Fibroblast of lung (primary cell): ENCODE results near the gene SLC36A3. TPM values are rescaled to one million over a fixed set of nuclear protein-coding genes. Genes with fewer than 3 reads are reported as not detected.

Experiments used
- DNase-seq, 2 donors: peaks; one replicate each; pipeline versions ENCODE4 v3.0.0 to v3.0.0-alpha.2; 2010; ENCODE audit warnings: low read depth in 2 of 2
- H2AFZ ChIP-seq: 2 replicates; pipeline ENCODE4 v1.5.1; 2012; ENCODE audit warnings: low read length, control low read depth, inconsistent platforms
- H3K27ac ChIP-seq: 2 replicates; pipeline ENCODE4 v1.5.1; 2011; ENCODE audit warnings: low read length, control low read depth; ENCODE audit not compliant: insufficient read depth
- H3K27me3 ChIP-seq: 2 replicates; pipeline ENCODE4 v1.5.1; 2011; ENCODE audit warnings: mild to moderate bottlenecking, low read length; ENCODE audit not compliant: control insufficient read depth, insufficient read depth
- H3K36me3 ChIP-seq: 2 replicates; pipeline ENCODE4 v1.5.1; 2011; ENCODE audit warnings: low read length; ENCODE audit not compliant: control insufficient read depth, insufficient read depth
- H3K4me1 ChIP-seq: 2 replicates; pipeline ENCODE4 v1.5.1; 2011; ENCODE audit warnings: low read length; ENCODE audit not compliant: control insufficient read depth, insufficient read depth; ENCODE audit errors: extremely low read depth
- H3K4me2 ChIP-seq: 2 replicates; pipeline ENCODE4 v1.5.1; 2011; ENCODE audit warnings: low read length, control low read depth; ENCODE audit not compliant: insufficient read depth; ENCODE audit errors: extremely low read depth
- H3K4me3 ChIP-seq, 4 experiments: fragments of 200-600 bp in 1 of 4; sonication (generic) in 1 of 4; replicated peaks in 1 of 4; 2 replicates each; pipeline ENCODE4 v1.5.1; 2011 to 2016; ENCODE audit warnings: low read length in 4 of 4, low read depth in 3 of 4, mild to moderate bottlenecking in 3 of 4, control low read depth in 2 of 4, inconsistent platforms in 1 of 4, mixed read lengths in 1 of 4; ENCODE audit not compliant: insufficient read depth in 1 of 4; ENCODE audit errors: control extremely low read depth in 1 of 4
- H3K79me2 ChIP-seq: 2 replicates; pipeline ENCODE4 v1.5.1; 2012; ENCODE audit warnings: mild to moderate bottlenecking, low read length, inconsistent platforms; ENCODE audit not compliant: control insufficient read depth, insufficient read depth
- H3K9ac ChIP-seq: 2 replicates; pipeline ENCODE4 v1.5.1; 2011; ENCODE audit warnings: mild to moderate bottlenecking, low read length, control low read depth; ENCODE audit not compliant: insufficient read depth
- H3K9me3 ChIP-seq: 2 replicates; pipeline ENCODE4 v1.5.1; 2012; ENCODE audit warnings: low read depth, low read length; ENCODE audit not compliant: control insufficient read depth, insufficient read depth
- H4K20me1 ChIP-seq: 2 replicates; pipeline ENCODE4 v1.5.1; 2011; ENCODE audit warnings: low read length; ENCODE audit not compliant: control insufficient read depth, insufficient read depth; ENCODE audit errors: extremely low read depth
- CTCF ChIP-seq, 2 donors: IDR thresholded peaks in 1 of 2; conservative IDR thresholded peaks in 1 of 2; 1 replicate in 1 of 2; 2 replicates in 1 of 2; pipeline ENCODE4 v1.5.1; 2011 to 2012; ENCODE audit warnings: low read length in 2 of 2, control low read depth in 1 of 2, inconsistent platforms in 1 of 2, low read depth in 1 of 2, mild to moderate bottlenecking in 1 of 2
- EZH2 ChIP-seq: IDR thresholded peaks from 2 replicates; pipeline ENCODE4 v1.5.1; 2012; ENCODE audit warnings: low read length, control low read depth, mild to moderate bottlenecking; ENCODE audit errors: missing control alignments
- polyA plus RNA-seq, 2 donors: library from polyadenylated mRNA; depleted of rRNA in 1 of 2; stranded (reverse) in 1 of 2; unstranded in 1 of 2; fragments of >200 nt; gene quantifications; 2 replicates each; pipeline ENCODE4 v1.2.1, GENCODE V29; 2011 to 2012; ENCODE audit warnings: missing spikeins in 1 of 2
- total RNA-seq: library from RNA; depleted of rRNA; stranded (reverse); fragments of >200 nt; gene quantifications from 2 replicates; pipeline ENCODE4 v1.2.1, GENCODE V29; 2014

Gene SLC36A3
- total and polyA plus RNA-seq, 2 donors (not counting 1 experiment from before 2014, with no cell fraction given): not detected

DNA sequence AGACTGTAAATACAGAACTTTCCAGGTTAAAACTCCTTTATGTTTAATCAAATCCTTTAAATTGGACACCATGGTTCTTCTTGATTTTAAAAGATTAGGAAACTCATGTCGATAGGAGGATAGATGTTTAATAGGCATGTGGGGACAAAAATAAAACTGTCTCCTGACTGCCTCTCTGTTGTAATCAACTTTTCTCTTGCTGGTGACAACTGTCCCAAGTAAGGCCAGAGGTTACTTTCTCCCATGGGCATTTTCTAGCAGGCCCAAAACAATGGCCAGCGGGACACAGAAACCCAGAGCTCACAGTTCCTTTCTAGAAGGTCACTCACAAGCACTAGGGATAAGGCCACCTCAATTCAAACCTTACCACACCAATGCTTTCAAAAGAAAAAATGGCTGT, 29.3 kb upstream of the SLC36A3 start:
- Histone ChIP-seq H3K27ac (no peak overlapping the region), H3K4me1 (no peaks in the 10 kb centered on the region), H3K9ac (no peak overlapping the region), H3K27me3 (no peaks in the 10 kb centered on the region), H4K20me1 (no peaks in the 10 kb centered on the region), H3K4me3 (no peak overlapping the region), H3K9me3 (no peaks in the 10 kb centered on the region), H3K36me3 (no peaks in the 10 kb centered on the region), H2AFZ (no peak overlapping the region), H3K79me2 (no peaks in the 10 kb centered on the region), H3K4me2 (no peak overlapping the region)
- DNase-seq: no peak
- TF ChIP-seq CTCF (conservative IDR thresholded peaks at IDR 0.05 in 1 of 2, IDR thresholded peaks at IDR 0.05 in 1 of 2; ENCODE audit: low read depth in 1 of 2, low read length in 2 of 2) (no peak), EZH2 (no peak)

GRCh38 chr5:151328734-151329133, 25.2 kb upstream of the SLC36A3 start:
- no peak overlapping the region for H3K4me3 ChIP-seq
- TF ChIP-seq CTCF (conservative IDR thresholded peaks at IDR 0.05 in 1 of 2, IDR thresholded peaks at IDR 0.05 in 1 of 2; ENCODE audit: low read depth in 1 of 2, low read length in 2 of 2) (no peak), EZH2 (no peak)
- no peaks in the 10 kb centered on the region for H3K27me3 ChIP-seq
- no peaks in the 10 kb centered on the region for H4K20me1 ChIP-seq
- H3K27ac ChIP-seq: no peak overlapping the region
- H3K79me2 ChIP-seq: no peaks in the 10 kb centered on the region
- H3K9me3 ChIP-seq: no peaks in the 10 kb centered on the region
- no peak overlapping the region for H2AFZ ChIP-seq
- H3K4me2 ChIP-seq: no peak overlapping the region
- no peaks in the 10 kb centered on the region for H3K4me1 ChIP-seq
- no peak overlapping the region for H3K9ac ChIP-seq
- DNase-seq: no peak
- no peaks in the 10 kb centered on the region for H3K36me3 ChIP-seq

DNA sequence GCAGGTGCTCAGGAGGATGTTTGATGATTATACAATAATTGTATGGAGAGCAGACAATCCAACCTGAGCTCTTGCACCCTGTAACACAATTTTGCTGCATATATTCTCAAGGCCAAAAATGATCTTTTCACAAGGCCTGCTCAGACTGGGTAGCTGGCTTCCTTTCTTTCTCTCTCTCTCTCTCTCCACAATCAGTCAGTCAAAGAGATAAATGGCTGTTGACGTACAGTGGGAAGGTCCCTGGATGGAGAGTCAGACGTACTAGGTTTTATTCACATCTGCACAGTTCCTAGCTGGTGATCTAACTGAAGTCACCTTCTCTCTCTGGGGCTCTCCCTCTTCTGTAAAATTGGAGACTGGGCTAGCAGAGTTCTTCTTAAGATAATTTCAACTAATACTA, 24.0 kb upstream of the SLC36A3 start:
- Histone ChIP-seq H3K4me1 (no peaks in the 10 kb centered on the region), H3K27me3 (no peaks in the 10 kb centered on the region), H3K9ac (no peak overlapping the region), H3K36me3 (no peaks in the 10 kb centered on the region), H4K20me1 (no peaks in the 10 kb centered on the region), H3K4me3 (no peak overlapping the region), H3K79me2 (no peaks in the 10 kb centered on the region), H3K4me2 (no peak overlapping the region), H3K9me3 (no peaks in the 10 kb centered on the region), H2AFZ (no peak overlapping the region), H3K27ac (no peak overlapping the region)
- DNase-seq: no peak
- TF ChIP-seq CTCF (conservative IDR thresholded peaks at IDR 0.05 in 1 of 2, IDR thresholded peaks at IDR 0.05 in 1 of 2; ENCODE audit: low read depth in 1 of 2, low read length in 2 of 2) (no peak), EZH2 (no peak)
